Renal cortical epithelial cell (primary cell): ENCODE measurements around the gene OSBPL10. TPM values are rescaled to one million over a fixed set of nuclear protein-coding genes. Genes with fewer than 3 reads are reported as not detected.

Experiments used
- DNase-seq: peaks from one replicate; pipeline ENCODE4 v3.0.0-alpha.2; 2011; ENCODE audit warnings: low read depth
- total RNA-seq: library from RNA; depleted of rRNA; stranded (reverse); fragments of >200 nt; gene quantifications from 2 replicates; pipeline ENCODE4 v1.2.3, GENCODE V29; 2014

Gene OSBPL10
- total RNA-seq, 1 donor from 2014 or later, result 78.3 TPM

GRCh38 chr3:31959951-31960792 lies 20.9 kb downstream of the OSBPL10 start:
- DNase-seq, result peak; percentile 27

GRCh38 chr3:31959251-31959650 lies 21.8 kb downstream of the OSBPL10 start:
- DNase-seq, result no peak

GRCh38 chr3:31958701-31959152 lies 22.3 kb downstream of the OSBPL10 start:
- peak; percentile 73 for DNase-seq

DNA sequence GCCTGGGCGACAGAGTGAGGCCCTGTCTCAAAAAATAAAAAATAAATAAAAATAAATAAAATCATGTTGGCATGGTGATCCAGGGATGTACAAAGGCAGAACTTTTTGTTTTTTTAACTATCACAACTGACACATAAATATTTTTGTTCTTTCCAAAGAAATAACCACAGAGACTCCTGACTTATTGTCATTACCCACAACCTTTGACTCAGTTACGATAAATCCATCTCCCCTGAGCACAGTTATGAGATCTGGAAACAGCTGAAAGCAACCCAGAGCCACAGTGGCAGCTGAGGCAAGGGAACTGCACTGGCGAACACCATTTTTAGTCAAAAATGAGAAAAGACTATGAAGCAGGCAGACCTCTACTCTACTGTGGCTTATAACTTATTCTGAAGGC lies 24.0 kb downstream of the OSBPL10 start:
- peak; percentile 61 for DNase-seq

DNA sequence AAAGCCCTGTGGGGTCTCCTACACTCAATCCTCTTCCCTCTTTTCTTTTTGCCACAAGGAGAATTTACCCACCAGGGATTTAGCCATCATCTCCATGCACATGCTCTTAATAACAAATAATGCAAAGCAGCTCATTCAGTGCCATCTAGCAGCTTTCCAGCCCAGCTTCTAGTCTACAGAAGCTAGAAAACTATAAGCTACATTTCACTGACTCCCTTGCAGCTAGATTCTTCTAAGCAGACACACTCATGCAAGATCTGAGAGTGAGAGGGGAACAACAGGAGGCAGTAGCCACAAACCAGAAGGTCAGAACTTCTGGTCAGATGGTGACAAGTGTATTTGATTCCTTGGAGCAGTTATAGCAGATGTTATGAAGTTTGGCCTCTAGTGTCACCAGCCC lies 25.5 kb downstream of the OSBPL10 start:
- no peak for DNase-seq

- no peak for DNase-seq
These were observed 27.4 kb downstream of the OSBPL10 start for GRCh38 chr3:31953636-31954035.

DNA sequence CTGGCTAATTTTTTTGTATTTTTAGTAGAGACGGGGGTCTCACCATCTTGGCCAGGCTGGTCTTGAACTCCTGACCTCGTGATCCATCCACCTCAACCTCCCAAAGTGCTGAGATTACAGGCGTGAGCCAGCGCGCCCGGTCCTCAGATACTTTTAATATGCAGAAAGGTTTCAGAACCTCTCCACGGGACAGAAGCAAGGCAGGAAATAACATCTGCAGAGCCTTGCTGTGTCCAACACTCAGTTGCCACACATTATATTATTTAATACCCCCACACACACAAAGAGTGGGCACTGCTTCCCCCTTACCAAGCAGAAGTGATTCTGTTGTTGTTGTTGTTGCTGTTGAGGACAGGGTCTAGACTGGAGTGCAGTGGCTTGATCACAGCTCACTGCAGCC lies 28.0 kb downstream of the OSBPL10 start:
- no peak for DNase-seq

- DNase-seq, result no peak
These were observed 28.9 kb downstream of the OSBPL10 start for GRCh38 chr3:31952205-31952604.

DNA sequence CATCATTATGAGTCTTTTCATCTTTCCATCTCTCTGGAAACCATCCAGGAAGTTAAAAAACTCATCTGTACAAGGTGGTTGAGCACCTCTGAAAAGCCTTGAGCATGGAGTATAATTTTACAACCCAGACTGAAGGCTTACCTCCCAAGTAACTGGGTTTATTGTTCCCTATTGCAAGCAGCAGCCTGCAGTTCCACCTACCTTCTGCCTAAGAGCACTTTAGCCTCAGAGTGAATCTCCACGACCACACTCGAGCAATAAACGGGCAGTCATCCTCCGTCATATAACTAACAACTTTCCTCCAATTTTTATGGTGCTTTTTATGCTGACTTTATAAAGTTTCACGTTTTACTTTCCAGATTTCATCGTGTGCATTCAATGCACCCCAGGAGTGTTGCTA lies 32.8 kb downstream of the OSBPL10 start:
- DNase-seq, result no peak

DNA sequence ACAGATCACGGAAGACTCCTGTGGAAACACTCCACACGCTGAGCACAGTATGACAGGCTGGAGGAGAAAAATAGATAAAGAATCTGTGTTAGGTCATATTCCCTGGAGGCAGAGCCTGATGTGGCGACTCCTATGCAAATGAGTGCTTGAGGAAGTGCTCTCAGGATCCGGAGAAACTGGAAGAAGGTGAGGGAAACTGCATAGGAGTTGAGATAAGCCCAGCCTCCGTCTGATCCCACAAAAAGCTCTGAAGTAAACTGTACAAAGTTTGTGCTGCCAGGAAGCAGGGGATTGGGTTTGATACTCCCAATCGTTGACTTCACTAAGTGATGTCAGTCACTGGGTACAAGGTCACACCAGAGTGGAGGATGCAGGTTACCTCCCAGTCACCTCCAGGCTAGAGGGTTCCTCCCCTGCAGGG lies 33.4 kb downstream of the OSBPL10 start:
- DNase-seq, result no peak

DNA sequence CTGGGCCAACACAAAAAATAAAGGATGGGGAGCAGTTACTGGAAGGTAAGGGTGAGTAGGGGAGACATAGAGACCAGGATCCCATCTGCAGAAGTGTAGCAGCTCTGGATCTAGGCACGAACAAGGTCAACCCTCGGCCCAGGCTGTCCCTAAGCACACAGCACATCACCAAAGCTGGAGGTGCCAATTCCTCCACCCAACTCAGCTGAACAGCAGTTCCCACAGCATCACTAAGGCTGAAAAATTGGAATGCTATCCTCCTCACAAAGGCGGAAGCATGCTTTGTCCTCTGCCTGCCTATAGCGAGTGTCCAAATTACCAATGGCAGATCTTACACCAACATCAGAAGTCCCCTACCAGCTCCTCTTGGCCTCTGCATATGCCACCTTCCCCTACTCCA lies 33.9 kb downstream of the OSBPL10 start:
- no peak for DNase-seq

- no peak for DNase-seq
These were observed 34.5 kb downstream of the OSBPL10 start for GRCh38 chr3:31946484-31947081.

DNA sequence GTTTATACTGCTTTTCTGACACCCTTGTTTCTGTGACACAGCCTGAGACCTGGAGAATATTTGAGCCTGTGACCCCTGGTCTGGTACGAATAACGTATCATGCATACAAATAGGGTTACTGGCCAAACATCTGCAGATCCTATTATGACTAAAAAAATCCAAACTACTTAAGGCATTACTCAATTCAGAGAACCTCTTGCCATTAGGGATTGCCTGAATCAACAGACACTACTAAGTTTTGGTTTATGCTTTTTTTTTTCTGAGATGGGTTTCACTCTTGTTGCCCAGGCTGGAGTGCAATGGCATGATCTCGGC lies 35.4 kb downstream of the OSBPL10 start:
- no peak for DNase-seq

- DNase-seq, result no peak
These were observed 38.0 kb downstream of the OSBPL10 start for GRCh38 chr3:31943041-31943440.

- no peak for DNase-seq
These were observed 38.6 kb downstream of the OSBPL10 start for GRCh38 chr3:31942446-31942845.

DNA sequence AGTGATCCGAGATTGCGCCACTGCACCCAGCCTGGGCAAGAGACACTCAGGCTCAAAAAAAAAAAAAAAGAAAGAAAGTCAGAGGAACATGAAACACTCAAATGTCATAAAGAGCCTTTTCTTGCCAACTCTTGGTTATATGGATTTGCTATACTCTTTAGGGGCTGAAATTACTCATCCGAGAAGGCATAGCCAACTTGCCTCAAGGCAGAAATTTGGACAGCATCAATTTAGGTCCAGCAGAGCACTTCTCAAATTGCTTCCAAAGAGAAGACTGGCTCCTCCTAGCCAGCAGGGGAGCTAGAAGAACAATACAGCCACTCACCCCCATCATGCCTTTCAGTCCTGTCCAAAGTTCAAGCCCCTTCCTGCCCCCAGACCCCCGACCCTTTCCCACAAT lies 43.8 kb downstream of the OSBPL10 start:
- DNase-seq, result no peak

- peak; percentile 39 for DNase-seq
These were observed 44.5 kb downstream of the OSBPL10 start for GRCh38 chr3:31936420-31937060.

DNA sequence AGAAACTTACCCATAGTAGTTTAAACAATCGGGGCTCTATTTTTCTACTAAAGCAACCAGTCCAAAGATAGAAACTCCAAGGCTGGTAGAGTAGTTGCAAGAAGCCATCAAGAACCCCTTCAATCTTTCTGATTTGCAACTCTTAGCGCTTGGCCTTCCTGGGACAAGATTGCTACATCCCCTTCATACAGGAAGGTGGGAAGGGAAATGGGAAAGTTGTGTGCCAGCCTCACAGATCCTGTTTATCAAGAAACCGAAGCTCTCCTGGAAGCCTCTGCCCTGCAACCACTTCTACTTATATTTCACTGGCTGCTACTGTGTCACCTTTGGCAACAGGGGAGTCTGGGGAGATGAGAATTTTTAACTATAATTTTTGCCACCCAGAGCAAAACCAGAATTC lies 46.2 kb downstream of the OSBPL10 start:
- no peak for DNase-seq

GRCh38 chr3:31934018-31934417 lies 47.0 kb downstream of the OSBPL10 start:
- peak; percentile 66 for DNase-seq

- DNase-seq, result peak; percentile 61
These were observed 48.1 kb downstream of the OSBPL10 start for GRCh38 chr3:31932990-31933389.

DNA sequence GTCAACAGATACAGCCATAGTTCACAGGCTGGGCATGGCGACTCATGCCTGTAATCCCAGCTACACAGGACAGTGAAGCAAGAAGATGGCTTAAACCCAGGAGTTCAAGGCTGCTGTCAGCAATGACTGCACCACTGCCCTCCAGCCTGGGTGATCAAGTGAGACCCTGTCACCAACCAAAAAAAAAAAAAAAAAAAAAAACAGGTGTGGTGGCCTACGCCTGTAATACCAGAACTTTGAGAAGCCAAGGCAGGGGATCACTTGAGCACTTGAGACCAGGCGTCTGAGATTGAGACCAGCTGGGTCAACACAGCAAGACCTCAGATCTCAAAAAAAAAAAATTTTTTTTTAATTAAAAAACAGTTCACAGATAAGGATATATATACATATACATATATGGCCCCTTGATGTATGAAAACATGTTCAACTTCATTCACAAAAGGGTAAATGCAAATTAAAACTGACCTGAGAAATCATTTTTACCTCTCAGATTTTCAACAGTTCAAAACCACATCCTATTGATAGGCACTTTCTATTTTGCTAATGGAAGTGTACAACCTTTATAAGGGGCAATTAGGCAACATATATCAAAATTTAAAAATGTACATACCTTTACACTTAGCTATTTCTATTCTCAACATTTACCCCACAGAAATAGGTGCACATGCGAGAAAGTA lies 51.1 kb downstream of the OSBPL10 start:
- DNase-seq, result no peak

DNA sequence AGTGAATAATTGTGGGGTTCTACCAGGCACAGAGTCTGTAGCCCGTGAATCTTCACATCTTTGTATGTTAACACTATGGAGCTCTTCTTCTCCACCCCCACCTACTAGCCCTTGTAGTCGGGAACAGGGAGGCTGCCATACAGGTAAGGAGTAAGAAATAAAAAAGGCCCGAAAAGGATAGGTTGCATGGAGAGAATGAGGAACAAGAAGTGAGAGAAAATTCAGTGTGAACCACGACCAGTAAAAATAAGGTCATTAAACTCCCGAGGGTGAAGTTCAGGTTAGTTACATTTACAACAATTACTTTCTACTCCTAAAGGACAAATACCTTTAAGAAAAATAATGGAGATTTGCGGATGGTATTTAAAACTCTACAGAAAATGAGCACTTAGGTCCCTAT lies 53.3 kb downstream of the OSBPL10 start:
- DNase-seq, result no peak
